ENCODE data around the gene OR5D14. TPM values are rescaled to one million over a fixed set of nuclear protein-coding genes. Genes with fewer than 3 reads are reported as not detected.

Gene OR5D14
- not detected for polyA plus RNA-seq (ENCODE audit: low read depth in 6 of 6)

DNA sequence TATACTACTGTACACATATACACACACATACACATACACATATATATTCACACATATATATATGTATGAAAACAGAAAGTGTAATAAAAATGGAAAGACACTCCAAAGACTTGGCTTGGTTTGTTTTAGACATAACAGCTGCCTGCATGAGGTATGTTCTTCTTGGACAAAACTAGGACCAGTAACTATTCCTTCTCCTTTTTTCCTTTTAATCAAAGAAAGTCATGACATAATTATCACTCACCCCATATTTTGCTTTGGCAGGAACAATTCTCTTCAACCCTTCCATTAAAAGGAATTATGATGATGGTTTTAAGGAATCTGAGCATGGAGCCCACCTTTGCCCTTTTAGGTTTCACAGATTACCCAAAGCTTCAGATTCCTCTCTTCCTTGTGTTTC lies at the start of gene OR5D14:
OR5D14 (plus strand) TSS at position 301 of the 400 bp plus-strand sequence; CDS start at position 301, 0 bp downstream.
- no peak within 1 kb of the TSS for H3K4me3 Mint-ChIP-seq
- H3K27ac Mint-ChIP-seq, result no peak within 1 kb of the TSS
- no peak for ATAC-seq (ENCODE audit: low read depth in 2 of 2)

DNA sequence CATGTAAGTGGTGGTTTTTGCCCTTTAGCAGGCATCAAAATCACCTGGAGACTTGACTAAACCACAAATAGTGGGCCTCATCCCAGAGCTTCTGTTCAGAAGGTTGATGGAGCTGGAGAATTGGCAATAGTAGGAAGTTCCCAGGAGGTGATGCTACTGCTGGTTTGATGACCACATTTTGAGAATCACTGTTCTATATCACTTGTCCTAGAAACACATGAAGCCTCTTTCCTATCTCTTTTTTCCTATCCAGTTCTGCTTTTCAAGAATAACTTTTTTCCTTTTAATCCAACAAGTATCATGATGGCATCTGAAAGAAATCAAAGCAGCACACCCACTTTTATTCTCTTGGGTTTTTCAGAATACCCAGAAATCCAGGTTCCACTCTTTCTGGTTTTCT lies 22.2 kb upstream of the OR5D14 start, which contains the start of gene OR5D13:
OR5D13 (plus strand) TSS at position 301 of the 400 bp plus-strand sequence; CDS start at position 301, 0 bp downstream.
- Mint-ChIP-seq H3K4me3 (no peak within 1 kb of the TSS), H3K36me3 (no peaks in the 10 kb centered on the region), H3K27me3 (no peaks in the 10 kb centered on the region), H3K9me3 (peaks cover 0 to 23% (median 9%) of the 10 kb centered on the region in 7 donors), H3K4me1 (no peaks in the 10 kb centered on the region), H3K27ac (no peak within 1 kb of the TSS)
- no peak for ATAC-seq (ENCODE audit: low read depth in 2 of 2)
- DNase-seq, result no peak

More for the DNA sequence above, at the start of gene OR5D14:
- no peaks in the 10 kb centered on the region for H3K4me1 Mint-ChIP-seq
- H3K36me3 Mint-ChIP-seq, result no peaks in the 10 kb centered on the region
- no peaks in the 10 kb centered on the region for H3K27me3 Mint-ChIP-seq
- peaks cover 0 to 20% (median 12%) of the 10 kb centered on the region in 7 donors for H3K9me3 Mint-ChIP-seq
- DNase-seq, result no peak

DNA sequence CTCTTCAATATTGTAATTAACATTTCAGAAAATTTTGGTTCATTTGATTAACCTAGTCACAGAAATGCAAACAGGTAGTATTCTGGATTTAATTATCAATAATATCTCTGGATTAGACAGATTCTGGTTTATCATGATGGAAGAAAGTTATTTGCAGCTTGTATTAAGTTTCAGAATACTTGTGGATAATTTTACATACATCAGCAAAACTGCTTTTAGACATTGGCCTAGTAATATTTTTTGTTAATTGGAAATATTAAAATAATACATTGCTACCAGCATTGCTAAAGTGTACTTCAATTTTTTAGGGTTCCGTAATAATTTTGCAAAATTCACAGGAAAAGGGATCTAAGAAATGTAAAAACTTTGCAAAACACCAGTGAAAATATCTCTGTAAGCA lies 3.8 kb upstream of the OR5D14 start:
- H3K27ac Mint-ChIP-seq, result no peak overlapping the region
- H3K4me3 Mint-ChIP-seq, result no peak overlapping the region
- ATAC-seq (ENCODE audit: low read depth in 2 of 2) (no peak), DNase-seq (no peak)
- H3K36me3 Mint-ChIP-seq, result no peaks in the 10 kb centered on the region
- peaks cover 0 to 24% (median 9%) of the 10 kb centered on the region in 7 donors for H3K9me3 Mint-ChIP-seq
- H3K27me3 Mint-ChIP-seq, result no peaks in the 10 kb centered on the region
- no peaks in the 10 kb centered on the region for H3K4me1 Mint-ChIP-seq

DNA sequence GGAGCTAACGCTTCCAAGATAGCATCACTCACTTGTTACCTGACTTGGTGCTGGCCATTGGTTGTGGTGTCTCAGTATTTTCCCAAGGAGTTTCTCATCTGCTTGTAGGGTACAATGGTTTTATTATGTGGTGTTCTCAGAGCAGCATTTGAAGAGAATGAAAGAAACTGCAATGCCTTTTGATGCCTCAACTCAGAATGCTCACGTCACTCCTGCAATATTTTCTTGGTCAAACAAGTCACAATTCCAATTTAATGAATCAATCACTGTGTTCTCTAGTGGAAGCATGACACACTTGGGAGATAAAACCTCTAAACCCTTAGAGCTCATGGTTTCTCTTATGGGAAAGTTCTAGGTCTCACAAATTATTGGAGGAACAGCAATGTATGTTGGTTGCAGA lies 2.0 kb upstream of the OR5D14 start:
- no peak overlapping the region for H3K27ac Mint-ChIP-seq
- no peak for DNase-seq
- no peak for ATAC-seq (ENCODE audit: low read depth in 2 of 2)
- no peak overlapping the region for H3K4me3 Mint-ChIP-seq
- H3K9me3 Mint-ChIP-seq, result peaks cover 0 to 17% (median 4%) of the 10 kb centered on the region in 7 donors
- H3K4me1 Mint-ChIP-seq, result no peaks in the 10 kb centered on the region
- H3K36me3 Mint-ChIP-seq, result no peaks in the 10 kb centered on the region
- H3K27me3 Mint-ChIP-seq, result no peaks in the 10 kb centered on the region

DNA sequence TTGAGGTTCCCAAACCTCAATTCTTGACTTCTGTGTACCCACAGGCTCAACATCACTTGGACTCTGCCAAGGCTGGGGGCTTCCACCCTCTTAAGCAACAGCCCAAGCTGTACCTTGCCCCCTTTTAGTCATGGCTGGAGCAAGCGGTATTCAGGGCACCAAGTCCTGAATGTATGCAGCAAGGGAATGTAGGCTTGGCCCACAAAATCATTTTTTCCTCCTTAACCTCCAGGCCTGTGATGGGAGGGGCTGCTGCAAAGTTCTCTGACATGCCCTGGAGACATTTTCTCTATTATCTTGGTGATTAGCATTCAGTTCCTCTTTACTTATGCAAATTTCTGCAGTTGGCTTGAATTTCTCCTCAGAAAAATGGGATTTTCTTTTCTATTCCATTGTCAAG lies 10.9 kb downstream of the OR5D14 start:
- no peaks in the 10 kb centered on the region for H3K36me3 Mint-ChIP-seq
- no peaks in the 10 kb centered on the region for H3K27me3 Mint-ChIP-seq
- H3K9me3 Mint-ChIP-seq, result peaks cover 10 to 33% (median 17%) of the 10 kb centered on the region in 7 donors
- H3K4me3 Mint-ChIP-seq, result peak overlapping the region in 1 of 8 donors; percentile 55
- DNase-seq, result no peak
- ATAC-seq (ENCODE audit: low read depth in 2 of 2), result no peak
- no peaks in the 10 kb centered on the region for H3K4me1 Mint-ChIP-seq
- H3K27ac Mint-ChIP-seq, result no peak overlapping the region

DNA sequence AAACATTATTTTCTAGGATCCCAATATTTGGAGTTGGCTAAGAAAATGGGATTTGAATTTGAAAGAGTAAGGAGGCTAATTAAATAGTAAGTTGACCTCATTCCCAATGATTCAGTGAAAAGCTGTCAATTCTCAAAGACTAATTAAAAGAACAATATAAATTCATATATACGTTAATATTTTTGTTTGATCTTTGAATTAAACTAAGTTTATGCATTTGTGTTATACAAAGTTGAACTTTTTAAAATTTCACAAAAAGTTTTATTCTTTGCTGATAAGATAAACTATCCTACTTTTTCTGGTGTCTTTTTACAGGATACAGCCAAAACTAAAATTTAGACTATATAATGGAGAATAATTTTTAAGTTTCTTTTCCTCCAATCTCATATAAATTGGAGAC lies 15.7 kb downstream of the OR5D14 start, which contains the start of gene OR5L1:
OR5L1 (plus strand) TSS at position 301 of the 400 bp plus-strand sequence. CDS start 100 bp downstream, outside the sequence.
- DNase-seq (no peak), ATAC-seq (ENCODE audit: low read depth in 2 of 2) (no peak)
- Mint-ChIP-seq H3K36me3 (no peaks in the 10 kb centered on the region), H3K4me3 (no peak within 1 kb of the TSS), H3K27me3 (no peaks in the 10 kb centered on the region), H3K4me1 (no peaks in the 10 kb centered on the region), H3K9me3 (peaks cover 7 to 23% (median 11%) of the 10 kb centered on the region in 7 donors), H3K27ac (peak within 1 kb of the TSS in 2 of 6 donors; percentile 51 to 75)

DNA sequence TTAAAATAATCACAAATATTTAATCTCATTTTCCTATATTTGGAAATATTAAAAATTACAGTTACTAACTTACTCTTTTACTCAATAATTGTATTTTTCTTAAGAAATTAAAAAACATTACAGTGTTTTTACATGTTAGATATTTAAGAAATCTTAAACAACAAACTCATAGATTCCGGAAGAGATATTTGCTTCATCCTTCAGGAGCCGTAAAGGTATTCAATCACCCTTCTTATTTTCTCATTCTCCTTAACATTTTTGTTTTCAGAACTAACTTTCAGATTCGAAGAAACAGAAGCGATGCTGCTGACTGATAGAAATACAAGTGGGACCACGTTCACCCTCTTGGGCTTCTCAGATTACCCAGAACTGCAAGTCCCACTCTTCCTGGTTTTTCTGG lies 24.0 kb downstream of the OR5D14 start, which contains the start of gene OR5D18:
OR5D18 (plus strand) TSS at position 301 of the 400 bp plus-strand sequence; CDS start at position 301, 0 bp downstream.
- Mint-ChIP-seq H3K27me3 (no peaks in the 10 kb centered on the region), H3K4me1 (no peaks in the 10 kb centered on the region), H3K27ac (peak within 1 kb of the TSS in 1 of 6 donors; percentile 57), H3K4me3 (no peak within 1 kb of the TSS), H3K9me3 (peaks cover 4 to 24% (median 11%) of the 10 kb centered on the region in 7 donors), H3K36me3 (no peaks in the 10 kb centered on the region)
- DNase-seq, result no peak
- no peak for ATAC-seq (ENCODE audit: low read depth in 2 of 2)

DNA sequence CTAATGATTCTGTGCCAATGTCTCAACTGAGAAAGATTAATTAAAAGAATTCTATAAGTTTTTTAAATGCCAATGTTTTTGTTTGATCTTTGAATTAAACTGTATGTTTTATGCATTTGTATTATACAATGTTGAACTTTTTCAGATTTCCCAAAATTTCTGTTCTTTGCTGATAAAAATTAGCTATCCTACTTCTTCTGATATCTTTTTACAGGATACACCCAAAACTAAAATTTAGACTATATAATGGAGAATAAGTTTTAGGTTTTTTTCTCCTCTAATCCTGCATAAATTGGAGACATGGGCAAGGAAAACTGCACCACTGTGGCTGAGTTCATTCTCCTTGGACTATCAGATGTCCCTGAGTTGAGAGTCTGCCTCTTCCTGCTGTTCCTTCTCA lies 31.6 kb downstream of the OR5D14 start, which contains the start of gene OR5L2:
OR5L2 (plus strand) TSS at position 301 of the 400 bp plus-strand sequence; CDS start at position 301, 0 bp downstream.
- ATAC-seq (ENCODE audit: low read depth in 2 of 2) (no peak), DNase-seq (no peak)
- H3K9me3 Mint-ChIP-seq, result peaks cover 0 to 11% (median 6%) of the 10 kb centered on the region in 7 donors
- H3K27me3 Mint-ChIP-seq, result no peaks in the 10 kb centered on the region
- no peaks in the 10 kb centered on the region for H3K36me3 Mint-ChIP-seq
- no peak within 1 kb of the TSS for H3K27ac Mint-ChIP-seq
- H3K4me3 Mint-ChIP-seq, result no peak within 1 kb of the TSS
- H3K4me1 Mint-ChIP-seq, result no peaks in the 10 kb centered on the region

DNA sequence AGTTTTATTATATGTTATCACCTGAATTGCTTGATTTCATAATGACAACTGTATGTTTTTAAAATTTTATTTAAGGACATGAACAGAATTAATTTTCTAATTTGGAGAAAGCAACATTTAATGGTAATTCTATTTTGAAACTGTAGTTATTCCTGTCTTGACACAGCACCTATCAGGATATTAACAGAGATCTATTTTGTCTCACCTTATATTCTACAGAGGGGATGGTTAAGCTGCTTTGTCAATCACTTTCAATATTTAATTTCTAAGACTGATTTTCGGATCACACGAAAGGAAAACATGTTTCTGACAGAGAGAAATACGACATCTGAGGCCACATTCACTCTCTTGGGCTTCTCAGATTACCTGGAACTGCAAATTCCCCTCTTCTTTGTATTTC lies 43.1 kb downstream of the OR5D14 start, which contains the start of gene OR5D16:
OR5D16 (plus strand) TSS at position 301 of the 400 bp plus-strand sequence; CDS start at position 301, 0 bp downstream.
- DNase-seq (no peak), ATAC-seq (ENCODE audit: low read depth in 2 of 2) (no peak)
- H3K27ac Mint-ChIP-seq, result no peak within 1 kb of the TSS
- H3K4me1 Mint-ChIP-seq, result no peaks in the 10 kb centered on the region
- peaks cover 5 to 36% (median 16%) of the 10 kb centered on the region in 7 donors for H3K9me3 Mint-ChIP-seq
- no peak within 1 kb of the TSS for H3K4me3 Mint-ChIP-seq
- H3K27me3 Mint-ChIP-seq, result no peaks in the 10 kb centered on the region
- no peaks in the 10 kb centered on the region for H3K36me3 Mint-ChIP-seq

Other genes starting within 250 kb of the OR5D14 start
- not detected for gene OR4C15, start 241.1 kb upstream of the OR5D14 start, polyA plus RNA-seq (ENCODE audit: low read depth in 6 of 6)
- not detected for gene OR4C16, start 223.4 kb upstream of the OR5D14 start, polyA plus RNA-seq (ENCODE audit: low read depth in 6 of 6)
- gene OR4C11, start 187.9 kb upstream of the OR5D14 start, polyA plus RNA-seq (ENCODE audit: low read depth in 6 of 6), result not detected
- not detected for gene OR4P4, start 160.4 kb upstream of the OR5D14 start, polyA plus RNA-seq (ENCODE audit: low read depth in 6 of 6)
- not detected for gene OR4S2, start 147.2 kb upstream of the OR5D14 start, polyA plus RNA-seq (ENCODE audit: low read depth in 6 of 6)
- gene OR4C6, start 133.4 kb upstream of the OR5D14 start, polyA plus RNA-seq (ENCODE audit: low read depth in 6 of 6), result not detected
- gene OR5D13, start 22.1 kb upstream of the OR5D14 start, polyA plus RNA-seq (ENCODE audit: low read depth in 6 of 6), result not detected
- gene OR5L1, start 15.8 kb downstream of the OR5D14 start, polyA plus RNA-seq (ENCODE audit: low read depth in 6 of 6), result not detected
- gene OR5D18, start 24.1 kb downstream of the OR5D14 start, polyA plus RNA-seq (ENCODE audit: low read depth in 6 of 6), result not detected
- gene OR5L2, start 31.7 kb downstream of the OR5D14 start, polyA plus RNA-seq (ENCODE audit: low read depth in 6 of 6), result not detected
- not detected for gene OR5D16, start 43.2 kb downstream of the OR5D14 start, polyA plus RNA-seq (ENCODE audit: low read depth in 6 of 6)
- not detected for gene TRIM51, start 87.7 kb downstream of the OR5D14 start, polyA plus RNA-seq (ENCODE audit: low read depth in 6 of 6)
- not detected for gene OR5W2, start 119.0 kb downstream of the OR5D14 start, polyA plus RNA-seq (ENCODE audit: low read depth in 6 of 6)
- gene OR5I1, start 140.8 kb downstream of the OR5D14 start, polyA plus RNA-seq (ENCODE audit: low read depth in 6 of 6), result not detected
- not detected for gene OR10AG1, start 174.4 kb downstream of the OR5D14 start, polyA plus RNA-seq (ENCODE audit: low read depth in 6 of 6)
- gene OR5F1, start 199.1 kb downstream of the OR5D14 start, polyA plus RNA-seq (ENCODE audit: low read depth in 6 of 6), result not detected
- gene OR5AS1, start 232.1 kb downstream of the OR5D14 start, polyA plus RNA-seq (ENCODE audit: low read depth in 6 of 6), result not detected

All from naive B cell (primary cell).